SU-DHL-6 (cell line): Measurements from ENCODE around the gene LRRTM4.

Experiments
- CTCF ChIP-seq: fragments of 200-600 bp; sonication (generic); IDR thresholded peaks from one replicate; pipeline ENCODE4 v1.5.1; 2017; ENCODE audit warnings: antibody characterized with exemption, mild to moderate bottlenecking, low read length, moderate library complexity; ENCODE audit not compliant: insufficient read depth, poor library complexity, severe bottlenecking
- EZH2phosphoT487 ChIP-seq: fragments of 200-600 bp; sonication (generic), shearing (Covaris generic); conservative IDR thresholded peaks from 2 replicates; pipeline ENCODE4 v1.6.1; 2018; ENCODE audit warnings: mild to moderate bottlenecking, antibody characterized with exemption, low read length, moderate library complexity, mixed read lengths

GRCh38 chr2:77210725-77211124 lies 311.5 kb downstream of the LRRTM4 start:
- no peak for TF ChIP-seq CTCF
- TF ChIP-seq EZH2phosphoT487, result no peak
